Measurements from ENCODE around the gene ENPP3. TPM values are rescaled to one million over a fixed set of nuclear protein-coding genes. Genes with fewer than 3 reads are reported as not detected.

ENPP3 gene
- total RNA-seq, 1 experiment from 2014 or later, result 0.45 TPM

- no TSS peak for BruUV-seq (replicated peaks)
- no peak for DNase-seq (ENCODE audit: low spot score)
- H3K4me3 ChIP-seq (ENCODE audit: low read depth, low read length, poor library complexity, severe bottlenecking), result no peak overlapping the region
- CTCF ChIA-PET, result interaction anchor here (1.6 kb wide), 1 partner anchor 15 kb away, joined by 4 read pairs; no protein-coding TSS in a partner anchor
- H3K4me1 ChIP-seq (ENCODE audit: insufficient read depth, low read length, poor library complexity, severe bottlenecking), result no peaks in the 10 kb centered on the region
- POLR2A ChIA-PET (ENCODE audit: low non-redundant PET), result no interaction called here
- H3K27me3 ChIP-seq (replicated peaks; ENCODE audit: insufficient read depth, low read depth, low read length, poor library complexity), result no peaks in the 10 kb centered on the region
- H3K36me3 ChIP-seq (ENCODE audit: insufficient read depth, low read length, poor library complexity, severe bottlenecking), result no peaks in the 10 kb centered on the region
- no peaks in the 10 kb centered on the region for H3K9me3 ChIP-seq (ENCODE audit: low read depth, low read length, poor library complexity, severe bottlenecking)
- H3K27ac ChIP-seq (ENCODE audit: low read depth, low read length, poor library complexity, severe bottlenecking), result no peak overlapping the region
- TF ChIP-seq CTCF (conservative IDR thresholded peaks at IDR 0.05; ENCODE audit: low read depth, low read length) (no peak), EZH2 (IDR thresholded peaks at IDR 0.05; ENCODE audit: borderline replicate concordance, low read depth, low read length, poor library complexity, severe bottlenecking) (no peak)
- intact Hi-C loops (cut with micrococcal nuclease; ENCODE audit: unreplicated experiment), result no loop called here
These were observed 6.9 kb downstream of the ENPP3 start for GRCh38 chr6:131643855-131644460.

- no peaks in the 10 kb centered on the region for H3K9me3 ChIP-seq (ENCODE audit: low read depth, low read length, poor library complexity, severe bottlenecking)
- intact Hi-C loops (cut with micrococcal nuclease; ENCODE audit: unreplicated experiment), result no loop called here
- CTCF ChIA-PET, result interaction anchor here (0.6 kb wide), 1 partner anchor 17 kb away, joined by 4 read pairs; the partner anchor contains the start of gene MED23
- TF ChIP-seq CTCF (conservative IDR thresholded peaks at IDR 0.05; ENCODE audit: low read depth, low read length) (no peak), EZH2 (IDR thresholded peaks at IDR 0.05; ENCODE audit: borderline replicate concordance, low read depth, low read length, poor library complexity, severe bottlenecking) (no peak)
- H3K36me3 ChIP-seq (ENCODE audit: insufficient read depth, low read length, poor library complexity, severe bottlenecking), result no peaks in the 10 kb centered on the region
- POLR2A ChIA-PET (ENCODE audit: low non-redundant PET), result no interaction called here
- no peak overlapping the region for H3K27ac ChIP-seq (ENCODE audit: low read depth, low read length, poor library complexity, severe bottlenecking)
- no peak for DNase-seq (ENCODE audit: low spot score)
- H3K4me3 ChIP-seq (ENCODE audit: low read depth, low read length, poor library complexity, severe bottlenecking), result no peak overlapping the region
- H3K4me1 ChIP-seq (ENCODE audit: insufficient read depth, low read length, poor library complexity, severe bottlenecking), result no peaks in the 10 kb centered on the region
- BruUV-seq (replicated peaks), result no TSS peak
- no peaks in the 10 kb centered on the region for H3K27me3 ChIP-seq (replicated peaks; ENCODE audit: insufficient read depth, low read depth, low read length, poor library complexity)
These were observed 7.8 kb downstream of the ENPP3 start for GRCh38 chr6:131644921-131645320.

GRCh38 chr6:131645846-131646245, 8.7 kb downstream of the ENPP3 start:
- H3K4me1 ChIP-seq (ENCODE audit: insufficient read depth, low read length, poor library complexity, severe bottlenecking), result no peaks in the 10 kb centered on the region
- TF ChIP-seq CTCF (conservative IDR thresholded peaks at IDR 0.05; ENCODE audit: low read depth, low read length) (no peak), EZH2 (IDR thresholded peaks at IDR 0.05; ENCODE audit: borderline replicate concordance, low read depth, low read length, poor library complexity, severe bottlenecking) (no peak)
- CTCF ChIA-PET, result no interaction called here
- H3K4me3 ChIP-seq (ENCODE audit: low read depth, low read length, poor library complexity, severe bottlenecking), result no peak overlapping the region
- POLR2A ChIA-PET (ENCODE audit: low non-redundant PET), result no interaction called here
- no peaks in the 10 kb centered on the region for H3K9me3 ChIP-seq (ENCODE audit: low read depth, low read length, poor library complexity, severe bottlenecking)
- intact Hi-C loops (cut with micrococcal nuclease; ENCODE audit: unreplicated experiment), result no loop called here
- BruUV-seq (replicated peaks), result no TSS peak
- no peak for DNase-seq (ENCODE audit: low spot score)
- H3K27ac ChIP-seq (ENCODE audit: low read depth, low read length, poor library complexity, severe bottlenecking), result no peak overlapping the region
- H3K36me3 ChIP-seq (ENCODE audit: insufficient read depth, low read length, poor library complexity, severe bottlenecking), result no peaks in the 10 kb centered on the region
- H3K27me3 ChIP-seq (replicated peaks; ENCODE audit: insufficient read depth, low read depth, low read length, poor library complexity), result no peaks in the 10 kb centered on the region

All from A673 (cell line).